Liver (tissue), 9 donors: Measurements from ENCODE around the gene BRINP3. TPM values are rescaled to one million over a fixed set of nuclear protein-coding genes. Genes with fewer than 3 reads are reported as not detected.

ENCODE experiments used
- DNase-seq: peaks from one replicate; pipeline ENCODE4 v3.0.0-alpha.2; 2017; ENCODE audit warnings: low spot score
- H3K27ac ChIP-seq, 2 donors: one replicate each; pipeline ENCODE4 v1.7.0; 2013; ENCODE audit warnings: inconsistent platforms in 2 of 2, low read length in 2 of 2, control low read depth in 1 of 2, low read depth in 1 of 2, mild to moderate bottlenecking in 1 of 2
- H3K27me3 ChIP-seq, 4 donors: one replicate each; pipeline versions ENCODE4 v1.6.1 to v1.7.0; 2013; ENCODE audit warnings: low read length in 3 of 4, inconsistent platforms in 1 of 4, mild to moderate bottlenecking in 1 of 4, moderate library complexity in 1 of 4; ENCODE audit not compliant: control insufficient read depth in 4 of 4, insufficient read depth in 4 of 4
- H3K36me3 ChIP-seq, 4 donors: one replicate each; pipeline versions ENCODE4 v1.6.1 to v1.7.0; 2013; ENCODE audit warnings: low read length in 3 of 4, mild to moderate bottlenecking in 3 of 4, low read depth in 1 of 4, moderate library complexity in 1 of 4; ENCODE audit not compliant: control insufficient read depth in 4 of 4, insufficient read depth in 3 of 4
- H3K4me1 ChIP-seq, 4 donors: one replicate each; pipeline versions ENCODE4 v1.6.1 to v1.7.0; 2013; ENCODE audit warnings: low read length in 3 of 4, mild to moderate bottlenecking in 3 of 4, moderate library complexity in 1 of 4; ENCODE audit not compliant: control insufficient read depth in 4 of 4, insufficient read depth in 4 of 4
- H3K4me3 ChIP-seq, 3 donors: one replicate each; pipeline versions ENCODE4 v1.6.1 to v1.7.0; 2013; ENCODE audit warnings: low read length in 3 of 3, control low read depth in 1 of 3, low read depth in 1 of 3, mild to moderate bottlenecking in 1 of 3
- H3K9ac ChIP-seq, 2 donors: one replicate each; pipeline ENCODE4 v1.7.0; 2013; ENCODE audit warnings: low read length in 2 of 2, mild to moderate bottlenecking in 2 of 2, moderate library complexity in 2 of 2, control low read depth in 1 of 2, low read depth in 1 of 2
- H3K9me3 ChIP-seq, 4 donors: one replicate each; pipeline versions ENCODE4 v1.6.1 to v1.7.0; 2013; ENCODE audit warnings: low read length in 3 of 4; ENCODE audit not compliant: control insufficient read depth in 4 of 4
- ATF3 ChIP-seq: IDR thresholded peaks from 2 replicates; pipeline ENCODE4 v1.6.1; 2016; ENCODE audit warnings: antibody characterized with exemption
- CTCF ChIP-seq: fragments of 150-350 bp; IDR thresholded peaks from 2 replicates; pipeline ENCODE4 v1.5.1; 2017; ENCODE audit warnings: improper control_type of control experiment, low read depth, low read length; ENCODE audit not compliant: missing input control
- EGR1 ChIP-seq, 2 donors: IDR thresholded peaks; 2 replicates each; pipeline ENCODE4 v1.6.1; 2016 to 2018; ENCODE audit warnings: antibody characterized with exemption in 2 of 2, low read depth in 2 of 2
- FOXA1 ChIP-seq: IDR thresholded peaks from 2 replicates; pipeline ENCODE4 v1.6.1; 2016; ENCODE audit warnings: antibody characterized with exemption
- FOXA2 ChIP-seq: IDR thresholded peaks from 2 replicates; pipeline ENCODE4 v1.6.1; 2016; ENCODE audit warnings: antibody characterized with exemption
- GABPA ChIP-seq, 2 donors: IDR thresholded peaks in 1 of 2; conservative IDR thresholded peaks in 1 of 2; 2 replicates each; pipeline ENCODE4 v1.6.1; 2016; ENCODE audit warnings: antibody characterized with exemption in 2 of 2, mild to moderate bottlenecking in 1 of 2, moderate library complexity in 1 of 2
- HNF4A ChIP-seq, 2 donors: conservative IDR thresholded peaks; 2 replicates each; pipeline ENCODE4 v1.6.1; 2016; ENCODE audit warnings: antibody characterized with exemption in 2 of 2, mild to moderate bottlenecking in 2 of 2
- HNF4G ChIP-seq: IDR thresholded peaks from 2 replicates; pipeline ENCODE4 v1.6.1; 2016; ENCODE audit warnings: antibody characterized with exemption
- JUND ChIP-seq, 2 donors: IDR thresholded peaks; 2 replicates each; pipeline ENCODE4 v1.6.1; 2016; ENCODE audit warnings: antibody characterized with exemption in 2 of 2
- MAX ChIP-seq: IDR thresholded peaks from 2 replicates; pipeline ENCODE4 v1.6.1; 2016; ENCODE audit warnings: antibody characterized with exemption
- NR2F2 ChIP-seq: IDR thresholded peaks from 2 replicates; pipeline ENCODE4 v1.6.1; 2016; ENCODE audit warnings: antibody characterized with exemption
- RAD21 ChIP-seq, 2 donors: IDR thresholded peaks; 2 replicates each; pipeline ENCODE4 v1.6.1; 2016; ENCODE audit warnings: antibody characterized with exemption in 2 of 2, mild to moderate bottlenecking in 2 of 2
- REST ChIP-seq: IDR thresholded peaks from 2 replicates; pipeline ENCODE4 v1.6.1; 2016; ENCODE audit warnings: antibody characterized with exemption, mild to moderate bottlenecking
- SP1 ChIP-seq: IDR thresholded peaks from 2 replicates; pipeline ENCODE4 v1.6.1; 2018; ENCODE audit warnings: antibody characterized with exemption, mild to moderate bottlenecking
- TAF1 ChIP-seq: conservative IDR thresholded peaks from 2 replicates; pipeline ENCODE4 v1.6.1; 2016; ENCODE audit warnings: antibody characterized with exemption, mild to moderate bottlenecking
- YY1 ChIP-seq: IDR thresholded peaks from 2 replicates; pipeline ENCODE4 v1.6.1; 2016; ENCODE audit warnings: antibody characterized with exemption, mild to moderate bottlenecking
- ZBTB33 ChIP-seq: IDR thresholded peaks from 2 replicates; pipeline ENCODE4 v1.6.1; 2016; ENCODE audit warnings: antibody characterized with exemption
- WGBS: extraction: QIAGEN DNeasy Blood & Tissue Kit; methylation state at CpG from one replicate; pipeline ENCODE4 v1.1.7; 2013; 5-methylcytosine and 5-hydroxymethylcytosine counted together
- polyA plus RNA-seq, 2 donors: library from polyadenylated mRNA; stranded (reverse) in 1 of 2; unstranded in 1 of 2; fragments of 200-250 nt in 1 of 2; fragments of >200 nt in 1 of 2; fragmentation: Nextera tagmentation in 1 of 2; extraction: Ambion mirVana in 1 of 2; gene quantifications; one replicate each; pipeline versions ENCODE4 v1.2.1 to v1.2.3, GENCODE V29; 2013 to 2015
- total RNA-seq, 2 donors: library from RNA; depleted of rRNA; stranded (reverse); fragments of >200 nt; gene quantifications; one replicate each; pipeline ENCODE4 v1.2.3, GENCODE V29; 2014
- donor health status: healthy.
- donor health status: healthy.
- donor health status: healthy.
- donor health status: healthy.
- donor health status: healthy.

Gene BRINP3
- total and polyA plus RNA-seq, 4 donors = 0.02 TPM; not detected in 3

GRCh38 chr1:190312763-190313162 lies 164.9 kb downstream of the BRINP3 start:
- 63% methylated on average over 1 of the region's 1 CpG for WGBS
- DNase-seq = no peak
- no peak for TF ChIP-seq RAD21 (IDR thresholded peaks at IDR 0.05)
- no peak for TF ChIP-seq ZBTB33
- TF ChIP-seq FOXA2 = no peak
- TF ChIP-seq ATF3 = no peak
- TF ChIP-seq REST = no peak
- TF ChIP-seq NR2F2 = no peak
- no peak for TF ChIP-seq SP1
- TF ChIP-seq JUND (IDR thresholded peaks at IDR 0.05) = no peak
- no peak for TF ChIP-seq EGR1 (IDR thresholded peaks at IDR 0.05; ENCODE audit: low read depth in 2 of 2)
- TF ChIP-seq HNF4G = no peak
- TF ChIP-seq MAX = no peak
- TF ChIP-seq TAF1 = no peak
- no peak for TF ChIP-seq FOXA1
- no peak for TF ChIP-seq GABPA (IDR thresholded peaks at IDR 0.05 in 1 of 2, conservative IDR thresholded peaks at IDR 0.05 in 1 of 2)

GRCh38 chr1:190303501-190303900 lies 174.2 kb downstream of the BRINP3 start:
- Histone ChIP-seq H3K4me3 (no peak overlapping the region), H3K4me1 (no peaks in the 10 kb centered on the region), H3K36me3 (no peaks in the 10 kb centered on the region), H3K27me3 (no peaks in the 10 kb centered on the region), H3K27ac (no peak overlapping the region), H3K9me3 (no peaks in the 10 kb centered on the region), H3K9ac (no peak overlapping the region)
- TF ChIP-seq JUND (IDR thresholded peaks at IDR 0.05) (no peak), HNF4G (no peak), YY1 (no peak), EGR1 (IDR thresholded peaks at IDR 0.05; ENCODE audit: low read depth in 2 of 2) (no peak), HNF4A (conservative IDR thresholded peaks at IDR 0.05) (no peak), TAF1 (no peak), RAD21 (IDR thresholded peaks at IDR 0.05) (no peak), GABPA (IDR thresholded peaks at IDR 0.05 in 1 of 2, conservative IDR thresholded peaks at IDR 0.05 in 1 of 2) (no peak), CTCF (no peak), SP1 (no peak), REST (no peak), ATF3 (no peak)
- DNase-seq = no peak

More at GRCh38 chr1:190312763-190313162, 164.9 kb downstream of the BRINP3 start:
- Histone ChIP-seq H3K4me1 (no peaks in the 10 kb centered on the region), H3K4me3 (no peak overlapping the region), H3K27ac (no peak overlapping the region), H3K27me3 (peaks cover 0 to 2% (median 0%) of the 10 kb centered on the region in 4 donors), H3K9ac (no peak overlapping the region), H3K36me3 (no peaks in the 10 kb centered on the region), H3K9me3 (no peaks in the 10 kb centered on the region)
